NB4 (cell line): Measurements from ENCODE around the gene YPEL3.

Experiments used
- CTCF ChIP-seq: IDR thresholded peaks from one replicate; pipeline ENCODE4 v1.5.1; 2012; ENCODE audit warnings: low read depth, low read length
- MAX ChIP-seq: IDR thresholded peaks from 2 replicates; pipeline ENCODE4 v1.6.1; 2011; ENCODE audit warnings: low read depth, low read length
- POLR2A ChIP-seq: IDR thresholded peaks from 2 replicates; pipeline ENCODE4 v1.6.1; 2011; ENCODE audit warnings: mild to moderate bottlenecking; ENCODE audit not compliant: insufficient read length; ENCODE audit errors: extremely low read depth

- TF ChIP-seq POLR2A (peak; percentile 66), CTCF (peak; percentile 61), MAX (peak; percentile 76)
Measured at GRCh38 chr16:30091474-30092372, 4.3 kb downstream of the YPEL3 start, which contains the start of gene TBX6.
